Measurements from ENCODE around the gene KLHL40. TPM values are rescaled to one million over a fixed set of nuclear protein-coding genes. Genes with fewer than 3 reads are reported as not detected.

The KLHL40 gene
- total and polyA plus RNA-seq, 2 donors (not counting 1 experiment from before 2014, with no cell fraction given) = not detected

DNA sequence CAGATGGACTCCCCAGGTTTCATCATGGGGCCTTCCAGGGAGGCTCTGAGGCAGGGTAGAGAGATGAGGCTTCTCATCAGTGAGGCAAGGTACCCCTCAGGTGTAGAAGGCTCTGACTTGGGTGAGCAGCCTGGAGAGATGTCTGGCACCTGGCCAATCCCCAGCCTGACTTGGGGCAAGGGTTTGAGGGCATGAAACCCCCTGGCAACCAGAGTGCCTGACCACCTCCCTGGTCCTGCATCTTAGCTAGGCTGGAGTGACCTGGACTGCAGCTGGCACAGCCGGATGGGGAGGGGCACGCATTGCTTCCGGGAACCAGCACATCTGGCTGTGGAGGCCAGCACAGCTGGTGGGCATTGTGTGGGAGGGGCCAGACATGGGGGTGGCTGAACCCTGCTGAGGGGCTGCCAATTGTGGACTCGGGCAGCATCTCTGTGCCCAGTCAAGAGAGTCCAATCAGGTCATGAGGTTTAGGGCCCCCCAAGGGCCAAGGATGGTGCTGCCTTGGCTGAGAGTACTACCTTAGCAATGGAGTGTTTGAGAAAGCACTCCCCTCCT is 29.9 kb upstream of the KLHL40 start:
- CTCF ChIA-PET = no interaction called here
- no peak overlapping the region for H3K27ac Mint-ChIP-seq

DNA sequence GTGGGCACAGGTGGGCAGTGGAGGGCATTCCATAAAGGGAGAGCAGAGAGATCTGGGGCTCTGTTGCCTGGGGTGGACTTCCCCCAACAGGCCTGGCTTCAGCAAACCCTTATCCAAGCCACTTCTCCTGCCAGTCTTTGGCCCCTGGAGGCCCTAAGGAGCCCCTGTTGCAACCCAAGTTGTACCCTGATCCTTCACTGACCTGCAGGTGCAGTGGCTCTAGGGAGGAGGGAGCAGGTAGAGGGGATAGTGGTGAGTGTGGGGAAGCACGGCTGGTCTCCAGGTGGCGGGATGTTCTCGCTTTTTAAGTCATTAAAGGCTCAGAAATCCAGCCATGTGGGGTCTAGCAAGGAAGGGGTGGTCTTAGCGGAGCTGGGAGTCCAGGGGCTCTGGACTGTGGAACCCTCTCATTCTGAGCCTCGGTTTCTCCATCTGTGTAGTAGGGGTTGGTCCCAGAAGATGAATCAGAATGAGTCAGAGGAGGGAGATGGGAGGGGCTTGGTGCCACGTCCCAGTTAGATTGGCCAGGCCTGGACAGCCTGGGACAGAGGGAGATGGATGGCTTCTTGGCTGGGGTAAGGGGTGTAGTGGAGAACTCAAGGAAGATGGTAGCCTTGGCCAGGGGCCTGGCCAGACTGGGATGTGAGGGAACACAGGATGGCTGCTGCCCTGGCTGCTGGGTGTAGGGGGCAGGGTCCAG is 29.2 kb upstream of the KLHL40 start:
- no peak for ATAC-seq (ENCODE audit: low read depth)
- POLR2A ChIA-PET = no interaction called here
- intact Hi-C loops (cut with micrococcal nuclease) = no loop called here
- Histone ChIP-seq H3K27me3 (replicated peaks in 1 of 4; ENCODE audit: control extremely low read depth in 1 of 4, control insufficient read depth in 3 of 4, insufficient read depth in 4 of 4, low read length in 3 of 4) (peaks cover 0 to 21% (median 1%) of the 10 kb centered on the region in 4 experiments), H4K20me1 (ENCODE audit: control insufficient read depth, insufficient read depth, low read length, poor library complexity, severe bottlenecking) (no peaks in the 10 kb centered on the region), H3K36me3 (replicated peaks in 1 of 2; ENCODE audit: control extremely low read depth in 1 of 2, control insufficient read depth in 1 of 2, extremely low read depth in 1 of 2, insufficient read depth in 2 of 2, low read length in 1 of 2) (no peaks in the 10 kb centered on the region), H3K79me2 (ENCODE audit: control insufficient read depth, insufficient read depth, low read length) (no peaks in the 10 kb centered on the region), H3K4me2 (replicated peaks; ENCODE audit: low read depth, low read length, poor library complexity, severe bottlenecking) (no peak overlapping the region), H3K9ac (ENCODE audit: low read length) (no peak overlapping the region), H3K4me3 (ENCODE audit: control extremely low read depth in 1 of 5, extremely low read depth in 1 of 5, insufficient read depth in 1 of 5, low read depth in 2 of 5, low read length in 4 of 5) (no peak overlapping the region), H2AFZ (ENCODE audit: insufficient read depth, low read depth, low read length, poor library complexity, severe bottlenecking) (no peak overlapping the region), H3K9me3 (ENCODE audit: control extremely low read depth in 1 of 3, control insufficient read depth in 2 of 3, insufficient read depth in 1 of 3, low read length in 2 of 3) (peaks cover 0 to 4% (median 0%) of the 10 kb centered on the region in 3 donors), H3K27ac (ENCODE audit: low read length in 2 of 2) (no peak overlapping the region), H3K4me1 (ENCODE audit: control insufficient read depth in 2 of 2, insufficient read depth in 2 of 2, low read length in 2 of 2) (peaks cover 25 to 30% of the 10 kb centered on the region in 2 donors)
- 97% methylated on average over 6 of the region's 6 CpGs for WGBS (ENCODE audit: insufficient coverage)
- no peak overlapping the region for H3K27ac Mint-ChIP-seq
- peaks cover 7% of the 10 kb centered on the region for H3K27me3 Mint-ChIP-seq
- no peak for DNase-seq
- peaks cover 21% of the 10 kb centered on the region for H3K4me1 Mint-ChIP-seq
- H3K4me3 Mint-ChIP-seq = no peak overlapping the region
- no peak for TF ChIP-seq EZH2 (IDR thresholded peaks at IDR 0.05; ENCODE audit: borderline replicate concordance, insufficient read depth, low read depth, low read length, poor library complexity, severe bottlenecking)
- TF ChIP-seq, protein P1, sequence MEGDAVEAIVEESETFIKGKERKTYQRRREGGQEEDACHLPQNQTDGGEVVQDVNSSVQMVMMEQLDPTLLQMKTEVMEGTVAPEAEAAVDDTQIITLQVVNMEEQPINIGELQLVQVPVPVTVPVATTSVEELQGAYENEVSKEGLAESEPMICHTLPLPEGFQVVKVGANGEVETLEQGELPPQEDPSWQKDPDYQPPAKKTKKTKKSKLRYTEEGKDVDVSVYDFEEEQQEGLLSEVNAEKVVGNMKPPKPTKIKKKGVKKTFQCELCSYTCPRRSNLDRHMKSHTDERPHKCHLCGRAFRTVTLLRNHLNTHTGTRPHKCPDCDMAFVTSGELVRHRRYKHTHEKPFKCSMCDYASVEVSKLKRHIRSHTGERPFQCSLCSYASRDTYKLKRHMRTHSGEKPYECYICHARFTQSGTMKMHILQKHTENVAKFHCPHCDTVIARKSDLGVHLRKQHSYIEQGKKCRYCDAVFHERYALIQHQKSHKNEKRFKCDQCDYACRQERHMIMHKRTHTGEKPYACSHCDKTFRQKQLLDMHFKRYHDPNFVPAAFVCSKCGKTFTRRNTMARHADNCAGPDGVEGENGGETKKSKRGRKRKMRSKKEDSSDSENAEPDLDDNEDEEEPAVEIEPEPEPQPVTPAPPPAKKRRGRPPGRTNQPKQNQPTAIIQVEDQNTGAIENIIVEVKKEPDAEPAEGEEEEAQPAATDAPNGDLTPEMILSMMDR (IDR thresholded peaks at IDR 0.05) = no peak
- CTCF ChIA-PET = no interaction called here
- no peaks in the 10 kb centered on the region for H3K9me3 Mint-ChIP-seq (ENCODE audit: insufficient read depth)

More for the DNA sequence above, 29.9 kb upstream of the KLHL40 start:
- H2AFZ ChIP-seq (ENCODE audit: insufficient read depth, low read depth, low read length, poor library complexity, severe bottlenecking) = no peak overlapping the region
- Mint-ChIP-seq H3K27me3 (peaks cover 7% of the 10 kb centered on the region), H3K4me1 (peaks cover 21% of the 10 kb centered on the region), H3K9me3 (ENCODE audit: insufficient read depth) (no peaks in the 10 kb centered on the region), H3K4me3 (peak overlapping the region; percentile 57)
- no peak overlapping the region for H3K4me3 ChIP-seq (ENCODE audit: control extremely low read depth in 1 of 5, extremely low read depth in 1 of 5, insufficient read depth in 1 of 5, low read depth in 2 of 5, low read length in 4 of 5)
- H3K9me3 ChIP-seq (ENCODE audit: control extremely low read depth in 1 of 3, control insufficient read depth in 2 of 3, insufficient read depth in 1 of 3, low read length in 2 of 3) = peaks cover 0 to 4% (median 0%) of the 10 kb centered on the region in 3 donors
- H3K79me2 ChIP-seq (ENCODE audit: control insufficient read depth, insufficient read depth, low read length) = no peaks in the 10 kb centered on the region
- H3K4me1 ChIP-seq (ENCODE audit: control insufficient read depth in 2 of 2, insufficient read depth in 2 of 2, low read length in 2 of 2) = peaks cover 25 to 30% of the 10 kb centered on the region in 2 donors
- H3K4me2 ChIP-seq (replicated peaks; ENCODE audit: low read depth, low read length, poor library complexity, severe bottlenecking) = peak overlapping the region; percentile 88
- H4K20me1 ChIP-seq (ENCODE audit: control insufficient read depth, insufficient read depth, low read length, poor library complexity, severe bottlenecking) = no peaks in the 10 kb centered on the region
- 79% methylated on average over 4 of the region's 4 CpGs for WGBS (ENCODE audit: insufficient coverage)
- DNase-seq (no peak), ATAC-seq (ENCODE audit: low read depth) (no peak)
- no peak overlapping the region for H3K27ac ChIP-seq (ENCODE audit: low read length in 2 of 2)
- intact Hi-C loops (cut with micrococcal nuclease) = no loop called here
- H3K36me3 ChIP-seq (replicated peaks in 1 of 2; ENCODE audit: control extremely low read depth in 1 of 2, control insufficient read depth in 1 of 2, extremely low read depth in 1 of 2, insufficient read depth in 2 of 2, low read length in 1 of 2) = no peaks in the 10 kb centered on the region
- TF ChIP-seq, protein P1 (IDR thresholded peaks at IDR 0.05) = no peak
- no peak for TF ChIP-seq EZH2 (IDR thresholded peaks at IDR 0.05; ENCODE audit: borderline replicate concordance, insufficient read depth, low read depth, low read length, poor library complexity, severe bottlenecking)
- peaks cover 0 to 21% (median 1%) of the 10 kb centered on the region in 4 experiments for H3K27me3 ChIP-seq (replicated peaks in 1 of 4; ENCODE audit: control extremely low read depth in 1 of 4, control insufficient read depth in 3 of 4, insufficient read depth in 4 of 4, low read length in 3 of 4)
- POLR2A ChIA-PET = no interaction called here
- H3K9ac ChIP-seq (ENCODE audit: low read length) = no peak overlapping the region

Data from B cell (primary cell).